IMR-90 (cell line): ENCODE data around the gene AHDC1. TPM values are rescaled to one million over a fixed set of nuclear protein-coding genes. Genes with fewer than 3 reads are reported as not detected.

Source experiments
- ATAC-seq: fragments of 200-7000 bp; cut with Tn5 transposase; 2 replicates; pipeline ENCODE4 v1.9.1; 2020; ENCODE audit warnings: low read depth, mild to moderate bottlenecking, moderate library complexity
- BruUV-seq: library from RNA; stranded (reverse); fragments of 400-500 nt; replicated peaks from 2 replicates; lab custom pipeline; 2021; lab: Mats Ljungman, UMichigan
- CTCF ChIA-PET: fragments of 300-600 bp; formaldehyde crosslinking; extraction: SDS; loops from one replicate; lab custom pipeline; 2021; ENCODE audit warnings: antibody characterized with exemption; lab: Yijun Ruan, JAX
- POLR2A ChIA-PET: fragments of 300-600 bp; sonication (Branson Sonifier 250); formaldehyde crosslinking; loops from one replicate; lab custom pipeline; 2022; ENCODE audit warnings: antibody characterized with exemption; ENCODE audit not compliant: unreplicated experiment; lab: Charles Lee
- DNase-seq: peaks from one replicate; pipeline ENCODE4 v3.0.0; 2013
- H2AFZ ChIP-seq: replicated peaks from 2 replicates; pipeline ENCODE3; 2013; ENCODE audit warnings: low read length, mild to moderate bottlenecking; ENCODE audit not compliant: poor library complexity
- H2AK5ac ChIP-seq: 2 replicates; pipeline ENCODE4 v1.6.1; 2013; ENCODE audit warnings: low read depth, low read length, inconsistent platforms
- H2AK9ac ChIP-seq: replicated peaks from 2 replicates; pipeline ENCODE3; 2013; ENCODE audit warnings: mild to moderate bottlenecking, low read depth, low read length, moderate library complexity; ENCODE audit not compliant: poor library complexity
- H2BK120ac ChIP-seq: 2 replicates; pipeline ENCODE4 v1.6.1; 2013; ENCODE audit warnings: low read depth, low read length, inconsistent platforms
- H2BK15ac ChIP-seq: 3 replicates; pipeline ENCODE4 v1.6.1; 2013; ENCODE audit warnings: low read depth, low read length, inconsistent platforms
- H2BK20ac ChIP-seq: 2 replicates; pipeline ENCODE4 v1.6.1; 2013; ENCODE audit warnings: low read depth, mild to moderate bottlenecking, inconsistent platforms, low read length, moderate library complexity
- H2BK5ac ChIP-seq: 2 replicates; pipeline ENCODE4 v1.6.1; 2013; ENCODE audit warnings: mild to moderate bottlenecking, low read depth, low read length, inconsistent platforms; ENCODE audit not compliant: poor library complexity, severe bottlenecking
- H3K14ac ChIP-seq: replicated peaks from 2 replicates; pipeline ENCODE4 v1.6.1; 2013; ENCODE audit warnings: low read depth, low read length, inconsistent platforms
- H3K18ac ChIP-seq: 2 replicates; pipeline ENCODE4 v1.6.1; 2013; ENCODE audit warnings: low read depth, low read length, control low read depth
- H3K23ac ChIP-seq: 2 replicates; pipeline ENCODE4 v1.6.1; 2013; ENCODE audit warnings: low read depth, low read length, inconsistent platforms
- H3K27ac ChIP-seq: 2 replicates; pipeline ENCODE4 v1.5.1; 2013; ENCODE audit warnings: mild to moderate bottlenecking, control low read depth, low read length; ENCODE audit not compliant: insufficient read depth
- H3K27me3 ChIP-seq: 2 replicates; pipeline ENCODE4 v1.6.1; 2013; ENCODE audit warnings: low read length; ENCODE audit not compliant: control insufficient read depth, insufficient read depth
- H3K36me3 ChIP-seq: 2 replicates; pipeline ENCODE4 v1.6.1; 2013; ENCODE audit warnings: low read length, mixed read lengths; ENCODE audit not compliant: control insufficient read depth, insufficient read depth
- H3K4ac ChIP-seq: 2 replicates; pipeline ENCODE4 v1.6.1; 2013; ENCODE audit warnings: low read depth, low read length, inconsistent platforms
- H3K4me1 ChIP-seq: 2 replicates; pipeline ENCODE4 v1.6.1; 2013; ENCODE audit warnings: low read length, mixed read lengths; ENCODE audit not compliant: control insufficient read depth, insufficient read depth
- H3K4me2 ChIP-seq: 2 replicates; pipeline ENCODE4 v1.6.1; 2013; ENCODE audit warnings: low read depth, mild to moderate bottlenecking, control low read depth, low read length, moderate library complexity
- H3K4me3 ChIP-seq: 2 replicates; pipeline ENCODE4 v1.5.1; 2013; ENCODE audit warnings: low read depth, mild to moderate bottlenecking, control low read depth, low read length, moderate library complexity; ENCODE audit not compliant: insufficient read depth
- H3K56ac ChIP-seq: 2 replicates; pipeline ENCODE4 v1.6.1; 2013; ENCODE audit warnings: low read length, inconsistent platforms; ENCODE audit not compliant: insufficient read depth; ENCODE audit errors: extremely low read depth
- H3K79me1 ChIP-seq, 2 experiments: 2 replicates each; pipeline ENCODE4 v1.6.1; 2013; ENCODE audit warnings: low read length in 2 of 2, inconsistent platforms in 1 of 2, low read depth in 1 of 2
- H3K9ac ChIP-seq: 2 replicates; pipeline ENCODE4 v1.6.1; 2013; ENCODE audit warnings: low read depth, low read length, control low read depth
- H3K9me1 ChIP-seq: 2 replicates; pipeline ENCODE4 v1.6.1; 2013; ENCODE audit warnings: low read length, inconsistent platforms; ENCODE audit not compliant: insufficient read depth
- H3K9me3 ChIP-seq: 2 replicates; pipeline ENCODE4 v1.6.1; 2013; ENCODE audit warnings: low read length; ENCODE audit not compliant: control insufficient read depth, insufficient read depth
- H4K20me1 ChIP-seq: 2 replicates; pipeline ENCODE4 v1.6.1; 2013; ENCODE audit warnings: low read length, inconsistent platforms; ENCODE audit not compliant: insufficient read depth
- H4K5ac ChIP-seq: 2 replicates; pipeline ENCODE4 v1.6.1; 2013; ENCODE audit warnings: mild to moderate bottlenecking, low read depth, low read length, control low read depth
- H4K8ac ChIP-seq, 2 experiments: 2 replicates each; pipeline ENCODE4 v1.6.1; 2013; ENCODE audit warnings: low read depth in 2 of 2, low read length in 2 of 2, control low read depth in 1 of 2, inconsistent platforms in 1 of 2
- H4K91ac ChIP-seq: 2 replicates; pipeline ENCODE4 v1.6.1; 2013; ENCODE audit warnings: low read depth, low read length, inconsistent platforms; ENCODE audit not compliant: insufficient read depth
- BHLHE40 ChIP-seq: fragments of 150-350 bp; IDR thresholded peaks from 2 replicates; pipeline ENCODE4 v1.6.1; 2016; ENCODE audit warnings: mild to moderate bottlenecking, low read depth, low read length
- CEBPB ChIP-seq: IDR thresholded peaks from 2 replicates; pipeline ENCODE4 v1.6.1; 2012; ENCODE audit warnings: low read depth, low read length, improper control_type of control experiment
- MXI1 ChIP-seq: IDR thresholded peaks from 2 replicates; pipeline ENCODE4 v1.6.1; 2012; ENCODE audit warnings: low read depth, mild to moderate bottlenecking, low read length, moderate library complexity, borderline replicate concordance
- NFE2L2 ChIP-seq: fragments of 150-350 bp; IDR thresholded peaks from 2 replicates; pipeline ENCODE4 v1.6.1; 2016; ENCODE audit warnings: low read depth, mild to moderate bottlenecking, low read length
- RAD21 ChIP-seq: IDR thresholded peaks from 2 replicates; pipeline ENCODE4 v1.6.1; 2012; ENCODE audit warnings: low read length, improper control_type of control experiment
- RCOR1 ChIP-seq: IDR thresholded peaks from 2 replicates; pipeline ENCODE4 v1.6.1; 2012; ENCODE audit warnings: mild to moderate bottlenecking, low read length, improper control_type of control experiment; ENCODE audit not compliant: insufficient replicate concordance
- SMC3 ChIP-seq: fragments of 150-350 bp; IDR thresholded peaks from 2 replicates; pipeline ENCODE4 v1.6.1; 2016; ENCODE audit warnings: low read depth, mild to moderate bottlenecking, antibody characterized with exemption, low read length, moderate library complexity
- WGBS, 2 experiments: methylation state at CpG; one replicate each; pipeline versions ENCODE4 v1.1.5 to v1.1.7; 2013; ENCODE audit warnings: missing lambda C conversion rate in 2 of 2; ENCODE audit not compliant: insufficient read length in 1 of 2; ENCODE audit errors: extremely low coverage in 2 of 2; 5-methylcytosine and 5-hydroxymethylcytosine counted together
- dilution Hi-C: fragments of 300-500 bp; cut with HindIII; formaldehyde crosslinking; loops from one replicate; pipeline ENCODE4 v1.14.3; 2018; ENCODE audit warnings: low sequenced_read_pairs; ENCODE audit not compliant: unreplicated experiment
- in situ Hi-C: fragments of 300-500 bp; cut with MboI; formaldehyde crosslinking; loops from 3 replicates; pipeline ENCODE4 v1.14.3; 2019; ENCODE audit warnings: low sequenced_read_pairs, inconsistent platforms, mixed read lengths
- intact Hi-C: fragments of 100-400 bp; cut with micrococcal nuclease; formaldehyde crosslinking; loops from 2 replicates; pipeline ENCODE4 v1.10.0; 2022
- polyA plus RNA-seq, 3 experiments: library from polyadenylated mRNA; depleted of rRNA; stranded (reverse); fragments of >200 nt; gene quantifications; 2 replicates each; pipeline ENCODE4 v1.2.3, GENCODE V29; 2012; ENCODE audit warnings: low replicate concordance in 1 of 3
- total RNA-seq: library from RNA; depleted of rRNA; stranded (reverse); fragments of >200 nt; gene quantifications from 2 replicates; pipeline ENCODE4 v1.2.3, GENCODE V29; 2012
- TF ChIP-seq, protein P1 (sequence below): fragments of 150-350 bp; IDR thresholded peaks from 2 replicates; pipeline ENCODE4 v1.6.1; 2017; ENCODE audit warnings: mild to moderate bottlenecking, antibody characterized with exemption, low read length, low read depth

The AHDC1 gene
- total and polyA plus RNA-seq, 2 of the 4 experiments (the other 2 are of a cell fraction): 2.0 to 11.6 TPM

GRCh38 chr1:27551170-27551952, 52.6 kb downstream of the AHDC1 start:
- Histone ChIP-seq H3K14ac (no peak overlapping the region), H2AFZ (no peak overlapping the region), H3K56ac (no peak overlapping the region), H2AK9ac (no peak overlapping the region), H4K91ac (no peak overlapping the region), H3K4me3 (no peak overlapping the region), H2BK20ac (no peak overlapping the region), H3K4me1 (peaks cover 17% of the 10 kb centered on the region), H3K9ac (no peak overlapping the region), H3K23ac (no peak overlapping the region), H4K5ac (no peak overlapping the region), H4K8ac (no peak overlapping the region), H4K20me1 (peaks cover 2% of the 10 kb centered on the region; the same call in 1 of the 2 replicates), H2BK120ac (no peak overlapping the region), H3K36me3 (peaks cover 54% of the 10 kb centered on the region), H3K9me3 (no peaks in the 10 kb centered on the region), H2AK5ac (no peak overlapping the region), H3K4ac (no peak overlapping the region), H2BK15ac (no peak overlapping the region), H3K4me2 (no peak overlapping the region), H3K18ac (no peak overlapping the region), H3K27me3 (no peaks in the 10 kb centered on the region), H3K79me1 (peaks cover 3 to 31% of the 10 kb centered on the region in 2 experiments; a peak in 3 of 4 replicates), H3K9me1 (no peaks in the 10 kb centered on the region), H3K27ac (no peak overlapping the region), H2BK5ac (no peak overlapping the region)
- POLR2A ChIA-PET: interaction anchor here (0.7 kb wide), 1 partner anchor 8 kb away, joined by 6 read pairs; no protein-coding TSS in a partner anchor
- WGBS, 2 experiments: 98% methylated on average over 30 of the region's 48 CpGs; no CpG with 5 or more reads in 1 of the 2 experiments
- DNase-seq (no peak), ATAC-seq (no peak)
- CTCF ChIA-PET: no interaction called here
- intact Hi-C loops (no loop called here), dilution Hi-C loops (no loop called here), in situ Hi-C loops (no loop called here)
- no TSS peak for BruUV-seq
- no peak for TF ChIP-seq RAD21
- TF ChIP-seq, protein P1, sequence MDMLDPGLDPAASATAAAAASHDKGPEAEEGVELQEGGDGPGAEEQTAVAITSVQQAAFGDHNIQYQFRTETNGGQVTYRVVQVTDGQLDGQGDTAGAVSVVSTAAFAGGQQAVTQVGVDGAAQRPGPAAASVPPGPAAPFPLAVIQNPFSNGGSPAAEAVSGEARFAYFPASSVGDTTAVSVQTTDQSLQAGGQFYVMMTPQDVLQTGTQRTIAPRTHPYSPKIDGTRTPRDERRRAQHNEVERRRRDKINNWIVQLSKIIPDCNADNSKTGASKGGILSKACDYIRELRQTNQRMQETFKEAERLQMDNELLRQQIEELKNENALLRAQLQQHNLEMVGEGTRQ: no peak
- no peak for TF ChIP-seq BHLHE40
- TF ChIP-seq SMC3: no peak
- no peak for TF ChIP-seq CEBPB
- no peak for TF ChIP-seq RCOR1
- no peak for TF ChIP-seq MXI1
- TF ChIP-seq NFE2L2: no peak
